GM12878 (cell line): ENCODE data around the gene SNAP47. TPM values are rescaled to one million over a fixed set of nuclear protein-coding genes. Genes with fewer than 3 reads are reported as not detected.

Experiments
- ATAC-seq: fragments of 200-7000 bp; cut with Tn5 transposase; 3 replicates; pipeline ENCODE4 v1.9.1; 2020; ENCODE audit warnings: mild to moderate bottlenecking, moderate library complexity
- BruUV-seq: library from RNA; stranded (reverse); fragments of 400-500 nt; replicated peaks from 2 replicates; lab custom pipeline; 2021; lab: Mats Ljungman, UMichigan
- CTCF ChIA-PET: fragments of 300-600 bp; sonication (Branson Sonifier 250); formaldehyde crosslinking; extraction: SDS; loops from one replicate; lab custom pipeline; 2021; ENCODE audit warnings: inconsistent platforms; lab: Yijun Ruan, JAX
- POLR2A ChIA-PET: fragments of 350-600 bp; formaldehyde crosslinking; extraction: SDS; loops from one replicate; lab custom pipeline; 2021; ENCODE audit warnings: inconsistent platforms; lab: Charles Lee
- RAD21 ChIA-PET: fragments of 300-600 bp; sonication (Branson Sonifier 250); formaldehyde crosslinking; loops from one replicate; lab custom pipeline; 2023; ENCODE audit warnings: antibody characterized with exemption; ENCODE audit not compliant: unreplicated experiment; lab: Charles Lee
- SMC1A ChIA-PET: fragments of 300-600 bp; sonication (Branson Sonifier 250); formaldehyde crosslinking; loops from one replicate; lab custom pipeline; 2023; ENCODE audit not compliant: unreplicated experiment, uncharacterized antibody; lab: Charles Lee
- DNase-seq: peaks from one replicate; pipeline ENCODE4 v3.0.0-alpha.2; 2011; ENCODE audit warnings: low read depth, low spot score
- FAIRE-seq: peaks from 3 replicates; lab custom pipeline; 2011; peaks lifted over from hg19 to GRCh38; lab: Jason Lieb, UNC
- H2AFZ ChIP-seq: 2 replicates; pipeline ENCODE4 v1.6.0; 2011; ENCODE audit warnings: low read depth, low read length, control low read depth; ENCODE audit not compliant: control insufficient read depth
- H3K27ac ChIP-seq: 2 replicates; pipeline ENCODE4 v1.5.1; 2011; ENCODE audit warnings: control low read depth; ENCODE audit not compliant: control insufficient read depth, insufficient read depth
- H3K27me3 ChIP-seq, 2 experiments: replicated peaks in 1 of 2; 2 replicates each; pipeline versions ENCODE4 v1.6.0 to v1.6.1; 2011; ENCODE audit warnings: low read length in 1 of 2; ENCODE audit not compliant: control insufficient read depth in 2 of 2, insufficient read depth in 2 of 2
- H3K36me3 ChIP-seq, 2 experiments: 2 replicates each; pipeline ENCODE4 v1.5.1; 2011; ENCODE audit warnings: low read length in 1 of 2; ENCODE audit not compliant: control insufficient read depth in 2 of 2, insufficient read depth in 2 of 2
- H3K4me1 ChIP-seq: 2 replicates; pipeline ENCODE4 v1.6.1; 2011; ENCODE audit warnings: mild to moderate bottlenecking, low read length, moderate library complexity, mixed read lengths; ENCODE audit not compliant: control insufficient read depth, insufficient read depth
- H3K4me2 ChIP-seq: 2 replicates; pipeline ENCODE4 v1.6.0; 2011; ENCODE audit warnings: control low read depth; ENCODE audit not compliant: control insufficient read depth, insufficient read depth
- H3K4me3 ChIP-seq: fragments of 200-600 bp; sonication (generic); 2 replicates; pipeline ENCODE4 v1.5.1; 2016
- H3K79me2 ChIP-seq: 2 replicates; pipeline ENCODE4 v1.6.0; 2011; ENCODE audit warnings: low read length; ENCODE audit not compliant: control insufficient read depth, insufficient read depth
- H3K9ac ChIP-seq: 2 replicates; pipeline ENCODE4 v1.8.0; 2011; ENCODE audit warnings: low read length, control low read depth, mixed read lengths; ENCODE audit not compliant: control insufficient read depth, insufficient read depth
- H3K9me3 ChIP-seq: replicated peaks from 3 replicates; pipeline ENCODE4 v1.5.1; 2011; ENCODE audit warnings: mild to moderate bottlenecking, low read length; ENCODE audit not compliant: control insufficient read depth, insufficient read depth
- H4K20me1 ChIP-seq: 2 replicates; pipeline ENCODE4 v1.6.0; 2011; ENCODE audit not compliant: control insufficient read depth, insufficient read depth
- CHD4 ChIP-seq: fragments of 200-600 bp; sonication (generic); IDR thresholded peaks from 2 replicates; pipeline ENCODE4 v1.6.1; 2016; ENCODE audit warnings: mild to moderate bottlenecking
- E2F4 ChIP-seq: IDR thresholded peaks from 2 replicates; pipeline ENCODE4 v1.6.1; 2012; ENCODE audit warnings: low read depth, low read length, improper control_type of control experiment
- KLF5 ChIP-seq: fragments of 450-650 bp; IDR thresholded peaks from 2 replicates; pipeline ENCODE4 v1.6.1; 2014; ENCODE audit warnings: mild to moderate bottlenecking; ENCODE audit not compliant: partially characterized antibody
- MEF2B ChIP-seq: fragments of 450-650 bp; IDR thresholded peaks from 2 replicates; pipeline ENCODE4 v1.6.1; 2018; ENCODE audit warnings: mild to moderate bottlenecking, moderate library complexity; ENCODE audit not compliant: partially characterized antibody, poor library complexity, severe bottlenecking
- POLR2AphosphoS5 ChIP-seq: IDR thresholded peaks from 2 replicates; pipeline ENCODE4 v1.6.1; 2011; ENCODE audit warnings: mild to moderate bottlenecking, low read length, inconsistent platforms
- RAD21 ChIP-seq: IDR thresholded peaks from 2 replicates; pipeline ENCODE4 v1.6.1; 2011; ENCODE audit warnings: mild to moderate bottlenecking, low read depth, low read length, moderate library complexity; ENCODE audit not compliant: insufficient read depth
- SIN3A ChIP-seq: IDR thresholded peaks from 2 replicates; pipeline ENCODE4 v1.6.1; 2012; ENCODE audit warnings: low read depth, low read length, improper control_type of control experiment
- SMAD1 ChIP-seq: fragments of 450-650 bp; IDR thresholded peaks from 2 replicates; pipeline ENCODE4 v1.6.1; 2018; ENCODE audit warnings: mild to moderate bottlenecking, low read depth; ENCODE audit not compliant: partially characterized antibody
- TAF1 ChIP-seq: IDR thresholded peaks from 2 replicates; pipeline ENCODE4 v1.6.1; 2011; ENCODE audit warnings: mild to moderate bottlenecking, low read depth, low read length, borderline replicate concordance
- WRNIP1 ChIP-seq: IDR thresholded peaks from 2 replicates; pipeline ENCODE4 v1.6.1; 2011; ENCODE audit warnings: low read depth, low read length, improper control_type of control experiment, borderline replicate concordance
- YY1 ChIP-seq: IDR thresholded peaks from 2 replicates; pipeline ENCODE4 v1.6.1; 2011; ENCODE audit warnings: low read depth, mild to moderate bottlenecking, low read length
- WGBS: methylation state at CpG from one replicate; pipeline ENCODE4 v1.1.6; 2016; ENCODE audit warnings: low lambda C conversion rate; ENCODE audit not compliant: insufficient replicate concordance, insufficient coverage; ENCODE audit errors: missing lambda C conversion rate; 5-methylcytosine and 5-hydroxymethylcytosine counted together
- in situ Hi-C: fragments of 300-500 bp; cut with MboI; formaldehyde crosslinking; loops from 9 replicates; pipeline ENCODE4 v1.14.3; 2018; ENCODE audit warnings: mixed read lengths
- intact Hi-C: fragments of 100-400 bp; cut with micrococcal nuclease; formaldehyde crosslinking; loops from one replicate; pipeline ENCODE4 v1.14.2; 2022; ENCODE audit not compliant: unreplicated experiment
- polyA plus RNA-seq, 11 experiments: library from polyadenylated mRNA; depleted of rRNA in 4 of 11; unstranded in 6 of 11; stranded (reverse) in 5 of 11; fragments of >200 nt; fragmentation: Nextera tagmentation in 4 of 11; fragmentation: Illumina TruSeq in 1 of 11; extraction: Ambion mirVana in 4 of 11; extraction: Trizol in 1 of 11; gene quantifications; 1 replicate in 1 of 11; 2 replicates in 10 of 11; pipeline versions ENCODE4 v1.2.1 to v1.2.3, GENCODE V29; 2011 to 2016; ENCODE audit warnings: inconsistent platforms in 2 of 11, missing spikeins in 2 of 11, low read depth in 1 of 11
- total RNA-seq, 4 experiments: library from RNA; depleted of rRNA in 3 of 4; stranded (reverse); fragments of >200 nt in 3 of 4; fragmentation: Illumina TruSeq in 1 of 4; extraction: Trizol in 1 of 4; gene quantifications; 2 replicates each; pipeline versions ENCODE4 v1.2.1 to v1.2.3, GENCODE V29; 2013 to 2021

The SNAP47 gene
- total and polyA plus RNA-seq, 10 of the 15 experiments (the other 5 are each of a cell fraction or from before 2014, with no cell fraction given) = 1.3 to 39.6 (median 25.2) TPM

DNA sequence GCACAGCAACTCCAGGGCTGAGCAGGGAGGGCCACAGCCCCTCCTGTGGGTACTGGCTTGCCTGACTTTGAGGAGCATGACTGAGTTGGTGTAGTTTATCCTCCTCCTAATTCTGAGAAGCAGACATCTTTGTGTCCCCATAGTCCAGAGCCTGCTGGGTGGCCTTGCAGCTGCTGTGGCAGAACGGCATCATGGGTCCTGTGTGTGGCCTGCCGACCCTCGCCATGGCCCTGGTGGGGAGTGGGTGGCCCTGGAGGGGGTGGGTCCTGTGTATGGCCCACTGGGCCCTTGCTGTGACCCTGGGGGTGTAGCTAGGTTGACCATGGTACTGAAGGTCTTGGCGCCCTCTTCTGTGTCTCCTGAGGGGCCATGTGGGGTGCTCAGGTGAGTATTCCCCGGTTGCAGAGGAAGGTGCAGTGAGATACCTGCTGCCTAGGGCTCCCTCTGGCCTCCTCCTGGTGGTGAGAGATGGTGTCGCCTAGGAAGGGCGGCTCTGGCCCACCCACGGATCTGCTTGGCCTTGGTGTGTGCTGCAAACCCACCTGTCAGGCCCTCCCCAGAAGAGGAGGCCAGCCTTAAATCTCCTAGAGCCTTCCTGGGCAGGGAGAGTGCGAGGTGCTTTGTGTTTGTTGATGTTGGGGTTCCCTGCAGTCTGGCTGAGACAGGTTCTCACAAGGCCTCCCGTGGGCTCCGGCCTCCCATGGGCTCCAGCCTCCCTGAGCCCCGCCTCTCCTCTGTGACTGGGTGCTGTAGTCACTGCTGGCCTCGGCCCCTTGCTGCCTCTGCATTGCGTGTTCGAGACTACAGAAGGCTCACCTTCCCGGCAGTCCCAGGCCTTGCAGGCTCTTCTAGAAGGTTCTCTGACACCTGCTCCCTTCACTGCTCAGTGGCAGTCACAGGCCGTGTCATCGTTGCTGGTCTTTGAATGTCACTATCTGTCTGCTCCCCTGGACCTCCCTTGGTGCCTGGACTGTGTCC lies 7.8 kb downstream of the SNAP47 start (continued):
- TF ChIP-seq KLF5 (no peak), SMAD1 (no peak), TAF1 (no peak), YY1 (no peak)

DNA sequence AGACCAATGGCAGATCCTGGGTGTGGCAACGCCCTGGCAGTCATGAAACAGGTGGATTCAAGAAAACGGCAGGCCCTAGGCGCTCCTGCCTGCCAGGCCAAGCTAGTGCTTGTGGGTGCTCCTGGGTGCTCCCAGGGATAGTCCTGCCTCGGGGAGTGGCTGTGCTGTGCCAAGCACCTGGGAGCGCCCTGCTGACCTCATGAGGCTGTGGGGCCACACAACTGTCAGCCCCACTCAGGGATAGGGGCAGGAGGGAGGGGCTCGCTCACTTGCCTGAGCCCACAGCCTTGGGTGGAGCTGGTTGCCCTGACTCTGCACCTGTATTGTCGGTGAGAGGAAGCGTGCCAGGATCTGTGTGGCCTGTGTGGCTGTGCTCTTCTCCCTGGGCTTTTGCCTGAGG lies 9.4 kb downstream of the SNAP47 start:
- intact Hi-C loops = no loop called here
- Histone ChIP-seq H3K9me3 (no peaks in the 10 kb centered on the region), H3K9ac (no peak overlapping the region), H2AFZ (no peak overlapping the region), H3K27ac (no peak overlapping the region), H3K4me2 (no peak overlapping the region), H3K27me3 (no peaks in the 10 kb centered on the region), H3K4me3 (no peak overlapping the region), H4K20me1 (no peaks in the 10 kb centered on the region), H3K79me2 (no peaks in the 10 kb centered on the region; the same call in none of the 2 replicates), H3K36me3 (peaks cover 5 to 6% of the 10 kb centered on the region in 2 experiments; a peak in 3 of 4 replicates), H3K4me1 (no peaks in the 10 kb centered on the region)
- FAIRE-seq (no peak), ATAC-seq (no peak), DNase-seq (no peak)
- ChIA-PET RAD21 (no interaction called here), POLR2A (interaction anchor here (0.7 kb wide), 1 partner anchor 9 kb away, joined by 3 read pairs; no protein-coding TSS in a partner anchor), CTCF (interaction anchor here (1.3 to 1.6 kb wide), 2 partner anchors 13 to 16 kb away, joined by 3 to 4 read pairs; no protein-coding TSS in a partner anchor), SMC1A (interaction anchor here (1.2 kb wide), 1 partner anchor 8 kb away, joined by 3 read pairs; no protein-coding TSS in a partner anchor)
- no TSS peak for BruUV-seq
- in situ Hi-C loops = no loop called here
- TF ChIP-seq RAD21 (no peak), POLR2AphosphoS5 (no peak), CHD4 (no peak), E2F4 (no peak), MEF2B (no peak), SIN3A (no peak), WRNIP1 (no peak)
- 90% methylated on average over 7 of the region's 8 CpGs for WGBS
